Endothelial cell of umbilical vein (primary cell): ENCODE data around the gene USP43. TPM values are rescaled to one million over a fixed set of nuclear protein-coding genes. Genes with fewer than 3 reads are reported as not detected.

ENCODE experiments used
- BruUV-seq: library from RNA; stranded (reverse); fragments of 400-500 nt; replicated peaks from 2 replicates; lab custom pipeline; 2021; lab: Mats Ljungman, UMichigan
- CTCF ChIA-PET: fragments of 300-600, 350-600 bp; sonication (Branson Sonifier 250); formaldehyde crosslinking; loops from one replicate; lab custom pipeline; 2021; ENCODE audit warnings: antibody characterized with exemption, inconsistent platforms; lab: Charles Lee
- POLR2A ChIA-PET: fragments of 300-600, 350-600 bp; sonication (Branson Sonifier 250); formaldehyde crosslinking; loops from one replicate; lab custom pipeline; 2021; ENCODE audit warnings: antibody characterized with exemption, inconsistent platforms; lab: Charles Lee
- DNase-seq: peaks from one replicate; pipeline ENCODE4 v3.0.0-alpha.2; 2011; ENCODE audit warnings: low read depth, low spot score
- FAIRE-seq: peaks from 2 replicates; lab custom pipeline; 2011; peaks lifted over from hg19 to GRCh38; lab: Jason Lieb, UNC
- H2AFZ ChIP-seq: 2 replicates; pipeline ENCODE4 v1.6.0; 2012; ENCODE audit warnings: low read depth, low read length, control low read depth, inconsistent platforms
- H3K27ac ChIP-seq: 2 replicates; pipeline ENCODE4 v1.5.1; 2011; ENCODE audit warnings: low read depth, mild to moderate bottlenecking, control low read depth, low read length, moderate library complexity; ENCODE audit not compliant: insufficient read depth
- H3K27me3 ChIP-seq, 2 experiments: 2 replicates each; pipeline versions ENCODE4 v1.6.0 to v1.6.1; 2011; ENCODE audit warnings: low read length in 2 of 2, mixed read lengths in 1 of 2; ENCODE audit not compliant: control insufficient read depth in 2 of 2, insufficient read depth in 2 of 2
- H3K36me3 ChIP-seq, 2 experiments: 2 replicates in 1 of 2; 3 replicates in 1 of 2; pipeline ENCODE4 v1.5.1; 2011; ENCODE audit warnings: low read length in 2 of 2, mild to moderate bottlenecking in 1 of 2, moderate library complexity in 1 of 2; ENCODE audit not compliant: control insufficient read depth in 2 of 2, insufficient read depth in 2 of 2; ENCODE audit errors: extremely low read depth in 1 of 2
- H3K4me1 ChIP-seq: 3 replicates; pipeline ENCODE4 v1.5.1; 2011; ENCODE audit warnings: mild to moderate bottlenecking, low read length; ENCODE audit not compliant: control insufficient read depth, insufficient read depth; ENCODE audit errors: extremely low read depth
- H3K4me2 ChIP-seq: 2 replicates; pipeline ENCODE4 v1.6.1; 2011; ENCODE audit warnings: low read length, control low read depth, mixed read lengths; ENCODE audit not compliant: insufficient read depth
- H3K4me3 ChIP-seq, 3 experiments: fragments of 200-600 bp in 1 of 3; sonication (generic), shearing (Covaris generic) in 1 of 3; replicated peaks in 1 of 3; 2 replicates each; pipeline ENCODE4 v1.5.1; 2011 to 2016; ENCODE audit warnings: control low read depth in 3 of 3, low read length in 3 of 3, mild to moderate bottlenecking in 2 of 3, inconsistent platforms in 1 of 3, low read depth in 1 of 3, moderate library complexity in 1 of 3; ENCODE audit not compliant: insufficient read depth in 1 of 3
- H3K79me2 ChIP-seq: 2 replicates; pipeline ENCODE4 v1.6.0; 2012; ENCODE audit warnings: low read length, inconsistent platforms; ENCODE audit not compliant: control insufficient read depth, insufficient read depth
- H3K9ac ChIP-seq: replicated peaks from 2 replicates; pipeline ENCODE3; 2011; ENCODE audit warnings: low read length, control low read depth; ENCODE audit not compliant: insufficient read depth; ENCODE audit errors: extremely low read depth
- H3K9me1 ChIP-seq: replicated peaks from 3 replicates; pipeline ENCODE4 v1.6.0; 2011; ENCODE audit warnings: mild to moderate bottlenecking, low read length; ENCODE audit not compliant: control insufficient read depth, insufficient read depth; ENCODE audit errors: extremely low read depth
- H3K9me3 ChIP-seq: replicated peaks from 2 replicates; pipeline ENCODE4 v1.5.1; 2012; ENCODE audit warnings: low read length, inconsistent platforms; ENCODE audit not compliant: control insufficient read depth, insufficient read depth
- H4K20me1 ChIP-seq: replicated peaks from 2 replicates; pipeline ENCODE3; 2011; ENCODE audit warnings: mild to moderate bottlenecking, low read length; ENCODE audit not compliant: control insufficient read depth, insufficient read depth; ENCODE audit errors: extremely low read depth
- EZH2 ChIP-seq: IDR thresholded peaks from 2 replicates; pipeline ENCODE4 v1.6.1; 2012; ENCODE audit warnings: borderline replicate concordance, low read depth, mild to moderate bottlenecking, moderate library complexity, low read length, inconsistent platforms; ENCODE audit not compliant: severe bottlenecking
- FOS ChIP-seq: IDR thresholded peaks from 2 replicates; pipeline ENCODE4 v1.6.1; 2011; ENCODE audit warnings: mild to moderate bottlenecking, low read length, moderate library complexity, borderline replicate concordance; ENCODE audit not compliant: insufficient read depth
- GATA2 ChIP-seq: IDR thresholded peaks from 2 replicates; pipeline ENCODE4 v1.7.0; 2011; ENCODE audit warnings: low read depth, mild to moderate bottlenecking, moderate library complexity, mixed read lengths, low read length; ENCODE audit not compliant: insufficient read length, insufficient read depth
- JUN ChIP-seq: IDR thresholded peaks from 2 replicates; pipeline ENCODE4 v1.6.1; 2011; ENCODE audit warnings: borderline replicate concordance, low read depth; ENCODE audit not compliant: insufficient read length, insufficient read depth
- MYC ChIP-seq: IDR thresholded peaks from one replicate; pipeline ENCODE4 v1.6.1; 2011; ENCODE audit warnings: mild to moderate bottlenecking, low read depth, low read length
- POLR2A ChIP-seq: IDR thresholded peaks from 2 replicates; pipeline ENCODE4 v1.6.1; 2012; ENCODE audit warnings: low read depth, mild to moderate bottlenecking, control low read depth, low read length
- POLR2AphosphoS5 ChIP-seq: IDR thresholded peaks from 2 replicates; pipeline ENCODE4 v1.6.1; 2012; ENCODE audit warnings: low read depth, mild to moderate bottlenecking, control low read depth, low read length, moderate library complexity; ENCODE audit not compliant: insufficient read depth
- dilution Hi-C: fragments of 300-500 bp; cut with MboI; formaldehyde crosslinking; loops from one replicate; pipeline ENCODE4 v1.15.0; 2019; ENCODE audit warnings: low sequenced_read_pairs; ENCODE audit not compliant: extremely low pct_ligation_motif_present
- intact Hi-C: fragments of 100-400 bp; cut with micrococcal nuclease; formaldehyde crosslinking; loops from one replicate; pipeline ENCODE4 v1.10.0; 2022
- polyA plus RNA-seq, 4 experiments: library from polyadenylated mRNA; depleted of rRNA in 3 of 4; stranded (reverse) in 3 of 4; unstranded in 1 of 4; fragments of >200 nt; gene quantifications; 2 replicates each; pipeline versions ENCODE4 v1.2.1 to v1.2.3, GENCODE V29; 2011 to 2012; ENCODE audit warnings: missing spikeins in 1 of 4
- total RNA-seq: library from RNA; stranded (reverse); gene quantifications from 2 replicates; pipeline ENCODE4 v1.2.3, GENCODE V29; 2021
- TF ChIP-seq, protein P1 (sequence below), 2 donors: IDR thresholded peaks; 1 replicate in 1 of 2; 2 replicates in 1 of 2; pipeline ENCODE4 v1.5.1; 2011; ENCODE audit warnings: low read length in 2 of 2, mild to moderate bottlenecking in 2 of 2, moderate library complexity in 2 of 2, control low read depth in 1 of 2, inconsistent platforms in 1 of 2, low read depth in 1 of 2; ENCODE audit not compliant: insufficient read depth in 1 of 2; ENCODE audit errors: extremely low read depth in 1 of 2
- TF ChIP-seq, protein P2 (sequence below): IDR thresholded peaks from 2 replicates; pipeline ENCODE4 v1.6.1; 2011; ENCODE audit not compliant: insufficient read depth, insufficient read length

The USP43 gene
- total and polyA plus RNA-seq, 2 donors (not counting 3 experiments of a cell fraction or from before 2014, with no cell fraction given) = 0.01 TPM; not detected in 1

DNA sequence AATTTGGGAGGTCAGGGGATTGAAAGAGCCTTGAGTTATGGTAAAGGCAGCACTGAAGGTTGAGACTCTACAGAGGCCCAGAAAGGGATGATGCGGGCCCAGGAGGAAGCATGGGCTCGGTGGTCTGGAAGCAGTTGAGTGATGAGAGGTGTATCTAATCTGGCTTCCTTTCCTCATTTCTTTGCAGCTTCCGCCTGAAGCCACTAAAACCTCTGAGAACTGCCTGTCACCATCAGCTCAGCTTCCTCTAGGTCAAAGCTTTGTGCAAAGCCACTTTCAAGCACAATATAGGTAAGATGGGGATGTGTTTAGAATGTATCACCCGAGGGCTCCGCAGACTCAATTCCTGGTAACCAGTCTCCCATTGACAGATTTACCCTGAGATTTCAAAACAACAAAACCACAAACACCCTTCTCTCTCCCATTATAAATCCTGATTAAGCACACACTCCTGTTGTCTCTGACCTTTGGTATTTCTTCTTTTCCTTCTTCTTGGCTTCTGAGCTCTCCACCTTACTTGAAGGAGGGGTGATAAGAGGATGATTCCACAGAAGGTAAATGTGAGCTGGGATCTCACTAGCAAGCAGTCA, 21.2 kb downstream of the USP43 start:
- Histone ChIP-seq H4K20me1 (no peaks in the 10 kb centered on the region), H3K9me3 (no peaks in the 10 kb centered on the region), H3K4me3 (no peak overlapping the region), H3K27ac (no peak overlapping the region), H3K9me1 (no peaks in the 10 kb centered on the region), H2AFZ (no peak overlapping the region), H3K9ac (no peak overlapping the region), H3K27me3 (no peaks in the 10 kb centered on the region), H3K36me3 (no peaks in the 10 kb centered on the region), H3K4me2 (no peak overlapping the region), H3K79me2 (no peaks in the 10 kb centered on the region), H3K4me1 (no peaks in the 10 kb centered on the region)
- FAIRE-seq (no peak), DNase-seq (no peak)
- POLR2A ChIA-PET = no interaction called here
- intact Hi-C loops (no loop called here), dilution Hi-C loops (no loop called here)
- no TSS peak for BruUV-seq
- TF ChIP-seq, protein P1, sequence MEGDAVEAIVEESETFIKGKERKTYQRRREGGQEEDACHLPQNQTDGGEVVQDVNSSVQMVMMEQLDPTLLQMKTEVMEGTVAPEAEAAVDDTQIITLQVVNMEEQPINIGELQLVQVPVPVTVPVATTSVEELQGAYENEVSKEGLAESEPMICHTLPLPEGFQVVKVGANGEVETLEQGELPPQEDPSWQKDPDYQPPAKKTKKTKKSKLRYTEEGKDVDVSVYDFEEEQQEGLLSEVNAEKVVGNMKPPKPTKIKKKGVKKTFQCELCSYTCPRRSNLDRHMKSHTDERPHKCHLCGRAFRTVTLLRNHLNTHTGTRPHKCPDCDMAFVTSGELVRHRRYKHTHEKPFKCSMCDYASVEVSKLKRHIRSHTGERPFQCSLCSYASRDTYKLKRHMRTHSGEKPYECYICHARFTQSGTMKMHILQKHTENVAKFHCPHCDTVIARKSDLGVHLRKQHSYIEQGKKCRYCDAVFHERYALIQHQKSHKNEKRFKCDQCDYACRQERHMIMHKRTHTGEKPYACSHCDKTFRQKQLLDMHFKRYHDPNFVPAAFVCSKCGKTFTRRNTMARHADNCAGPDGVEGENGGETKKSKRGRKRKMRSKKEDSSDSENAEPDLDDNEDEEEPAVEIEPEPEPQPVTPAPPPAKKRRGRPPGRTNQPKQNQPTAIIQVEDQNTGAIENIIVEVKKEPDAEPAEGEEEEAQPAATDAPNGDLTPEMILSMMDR (IDR thresholded peaks at IDR 0.05; ENCODE audit: extremely low read depth in 1 of 2, insufficient read depth in 1 of 2, low read depth in 1 of 2, low read length in 2 of 2) = no peak
- TF ChIP-seq JUN (no peak), POLR2AphosphoS5 (no peak), POLR2A (no peak), MYC (no peak), GATA2 (no peak), EZH2 (no peak), FOS (no peak)
- TF ChIP-seq, protein P2, sequence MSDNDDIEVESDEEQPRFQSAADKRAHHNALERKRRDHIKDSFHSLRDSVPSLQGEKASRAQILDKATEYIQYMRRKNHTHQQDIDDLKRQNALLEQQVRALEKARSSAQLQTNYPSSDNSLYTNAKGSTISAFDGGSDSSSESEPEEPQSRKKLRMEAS = no peak
- CTCF ChIA-PET = no interaction called here
